Uterus (tissue), 2 donors: ENCODE measurements around the gene GGT5.

ENCODE experiments used
- CTCF ChIP-seq, 4 experiments: fragments of 200-600 bp in 2 of 4; fragments of 450-650 bp in 2 of 4; sonication (generic) in 2 of 4; IDR thresholded peaks; one replicate each; pipeline ENCODE4 v1.5.1; 2016 to 2019; ENCODE audit warnings: antibody characterized with exemption in 4 of 4, mild to moderate bottlenecking in 2 of 4, moderate library complexity in 1 of 4
- POLR2A ChIP-seq, 2 donors: fragments of 450-650 bp; IDR thresholded peaks; one replicate each; pipeline ENCODE4 v1.6.1; 2016; ENCODE audit warnings: antibody characterized with exemption in 2 of 2, mild to moderate bottlenecking in 1 of 2, moderate library complexity in 1 of 2

- no peak for TF ChIP-seq CTCF (IDR thresholded peaks at IDR 0.05)
- no peak for TF ChIP-seq POLR2A (IDR thresholded peaks at IDR 0.05)
These were observed 25.1 kb downstream of the GGT5 start for GRCh38 chr22:24219750-24220149.
